Activated naive CD4-positive, alpha-beta T cell treated with anti-CD3 and anti-CD28 coated beads, Interleukin-2, amount 50 U/mL, for 24 hours (primary cell): Measurements from ENCODE around the gene XCL1.
A peak's percentile ranks its signal among the peaks of the same experiment; 100 is the strongest.
"Not testable (repeated sequence)": the region's sequence is repeated elsewhere in the genome, so short reads cannot be mapped to it uniquely, and the experiment has no call there.

Experiments
- H3K27ac Mint-ChIP-seq: one replicate; pipeline ENCODE4 v1.8.0; 2021; ENCODE audit warnings: mild to moderate bottlenecking, mixed read lengths
- H3K27me3 Mint-ChIP-seq: one replicate; pipeline ENCODE4 v1.8.0; 2021; ENCODE audit warnings: mixed read lengths
- H3K36me3 Mint-ChIP-seq: one replicate; pipeline ENCODE4 v1.8.0; 2021; ENCODE audit warnings: mixed read lengths
- H3K4me1 Mint-ChIP-seq: one replicate; pipeline ENCODE4 v1.8.0; 2021; ENCODE audit warnings: mixed read lengths
- H3K4me3 Mint-ChIP-seq: one replicate; pipeline ENCODE4 v1.8.0; 2021; ENCODE audit warnings: mild to moderate bottlenecking, mixed read lengths
- H3K9me3 Mint-ChIP-seq: one replicate; pipeline ENCODE4 v1.8.0; 2021; ENCODE audit warnings: mixed read lengths

Gene XCL1

GRCh38 chr1:168583571-168583970 is 7.2 kb downstream of the XCL1 start:
- Mint-ChIP-seq H3K9me3 (no peaks in the 10 kb centered on the region), H3K4me1 (no peaks in the 10 kb centered on the region), H3K36me3 (peaks cover 2% of the 10 kb centered on the region), H3K27ac (no peak overlapping the region), H3K27me3 (no peaks in the 10 kb centered on the region), H3K4me3 (no peak overlapping the region)

- Mint-ChIP-seq H3K9me3 (no peaks in the 10 kb centered on the region), H3K27me3 (no peaks in the 10 kb centered on the region), H3K4me3 (no peak overlapping the region), H3K4me1 (no peaks in the 10 kb centered on the region), H3K36me3 (peaks cover 2% of the 10 kb centered on the region), H3K27ac (no peak overlapping the region)
These were observed 8.8 kb downstream of the XCL1 start for GRCh38 chr1:168585191-168585590.

GRCh38 chr1:168585937-168586336 is 9.5 kb downstream of the XCL1 start:
- Mint-ChIP-seq H3K36me3 (peaks cover 2% of the 10 kb centered on the region), H3K4me1 (no peaks in the 10 kb centered on the region), H3K4me3 (no peak overlapping the region), H3K27me3 (no peaks in the 10 kb centered on the region), H3K27ac (no peak overlapping the region), H3K9me3 (no peaks in the 10 kb centered on the region)

GRCh38 chr1:168589167-168589566 is 12.8 kb downstream of the XCL1 start:
- no peaks in the 10 kb centered on the region for H3K27me3 Mint-ChIP-seq
- H3K4me1 Mint-ChIP-seq = no peaks in the 10 kb centered on the region
- no peak overlapping the region for H3K27ac Mint-ChIP-seq

GRCh38 chr1:168591066-168591465 is 14.7 kb downstream of the XCL1 start:
- peaks cover 2% of the 10 kb centered on the region for H3K36me3 Mint-ChIP-seq
- no peaks in the 10 kb centered on the region for H3K9me3 Mint-ChIP-seq
- H3K27ac Mint-ChIP-seq = no peak overlapping the region
- no peak overlapping the region for H3K4me3 Mint-ChIP-seq
- no peaks in the 10 kb centered on the region for H3K4me1 Mint-ChIP-seq
- no peaks in the 10 kb centered on the region for H3K27me3 Mint-ChIP-seq

More at GRCh38 chr1:168589167-168589566, 12.8 kb downstream of the XCL1 start:
- no peaks in the 10 kb centered on the region for H3K9me3 Mint-ChIP-seq
- H3K4me3 Mint-ChIP-seq = no peak overlapping the region
- H3K36me3 Mint-ChIP-seq = peaks cover 2% of the 10 kb centered on the region

- Mint-ChIP-seq H3K36me3 (peaks cover 2% of the 10 kb centered on the region), H3K4me3 (no peak overlapping the region), H3K9me3 (no peaks in the 10 kb centered on the region), H3K4me1 (no peaks in the 10 kb centered on the region), H3K27me3 (no peaks in the 10 kb centered on the region), H3K27ac (no peak overlapping the region)
These were observed 15.3 kb downstream of the XCL1 start for GRCh38 chr1:168591641-168592250.

- H3K4me1 Mint-ChIP-seq, H3K27me3 Mint-ChIP-seq, H3K27ac Mint-ChIP-seq, H3K4me3 Mint-ChIP-seq, H3K9me3 Mint-ChIP-seq, H3K36me3 Mint-ChIP-seq: not testable (repeated sequence)
These were observed 19.0 kb downstream of the XCL1 start for GRCh38 chr1:168595403-168595802.

- Mint-ChIP-seq H3K36me3 (no peaks in the 10 kb centered on the region), H3K9me3 (no peaks in the 10 kb centered on the region), H3K4me1 (no peaks in the 10 kb centered on the region), H3K27me3 (no peaks in the 10 kb centered on the region), H3K4me3 (no peak overlapping the region), H3K27ac (no peak overlapping the region)
These were observed 21.7 kb downstream of the XCL1 start for GRCh38 chr1:168598125-168598524.

GRCh38 chr1:168598892-168599291 is 22.5 kb downstream of the XCL1 start:
- Mint-ChIP-seq H3K4me3 (no peak overlapping the region), H3K27ac (no peak overlapping the region), H3K9me3 (no peaks in the 10 kb centered on the region), H3K36me3 (no peaks in the 10 kb centered on the region), H3K4me1 (no peaks in the 10 kb centered on the region), H3K27me3 (no peaks in the 10 kb centered on the region)

GRCh38 chr1:168599641-168600040 is 23.2 kb downstream of the XCL1 start:
- no peaks in the 10 kb centered on the region for H3K36me3 Mint-ChIP-seq
- H3K27ac Mint-ChIP-seq = no peak overlapping the region
- H3K4me1 Mint-ChIP-seq = no peaks in the 10 kb centered on the region
- H3K9me3 Mint-ChIP-seq = no peaks in the 10 kb centered on the region
- H3K27me3 Mint-ChIP-seq = no peaks in the 10 kb centered on the region
- H3K4me3 Mint-ChIP-seq = no peak overlapping the region

GRCh38 chr1:168601051-168601450 is 24.6 kb downstream of the XCL1 start:
- Mint-ChIP-seq H3K36me3 (no peaks in the 10 kb centered on the region), H3K9me3 (no peaks in the 10 kb centered on the region), H3K27me3 (no peaks in the 10 kb centered on the region), H3K4me3 (no peak overlapping the region), H3K4me1 (no peaks in the 10 kb centered on the region), H3K27ac (no peak overlapping the region)

- no peak overlapping the region for H3K4me3 Mint-ChIP-seq
- H3K4me1 Mint-ChIP-seq = no peaks in the 10 kb centered on the region
- H3K9me3 Mint-ChIP-seq = no peaks in the 10 kb centered on the region
- H3K27ac Mint-ChIP-seq = no peak overlapping the region
- H3K27me3 Mint-ChIP-seq = no peaks in the 10 kb centered on the region
- no peaks in the 10 kb centered on the region for H3K36me3 Mint-ChIP-seq
These were observed 27.2 kb downstream of the XCL1 start for GRCh38 chr1:168603501-168604110.

- Mint-ChIP-seq H3K4me1 (no peaks in the 10 kb centered on the region), H3K9me3 (no peaks in the 10 kb centered on the region), H3K36me3 (no peaks in the 10 kb centered on the region), H3K27me3 (peaks cover 2% of the 10 kb centered on the region), H3K27ac (no peak overlapping the region), H3K4me3 (no peak overlapping the region)
These were observed 29.0 kb downstream of the XCL1 start for GRCh38 chr1:168605443-168605842.

- Mint-ChIP-seq H3K27ac (no peak overlapping the region), H3K36me3 (no peaks in the 10 kb centered on the region), H3K4me1 (no peaks in the 10 kb centered on the region), H3K27me3 (peaks cover 2% of the 10 kb centered on the region), H3K9me3 (no peaks in the 10 kb centered on the region), H3K4me3 (no peak overlapping the region)
These were observed 29.7 kb downstream of the XCL1 start for GRCh38 chr1:168606096-168606495.

GRCh38 chr1:168607872-168608428 is 31.5 kb downstream of the XCL1 start:
- Mint-ChIP-seq H3K4me3 (no peak overlapping the region), H3K9me3 (no peaks in the 10 kb centered on the region), H3K27ac (peak overlapping the region; percentile 30), H3K36me3 (no peaks in the 10 kb centered on the region), H3K27me3 (peaks cover 2% of the 10 kb centered on the region), H3K4me1 (no peaks in the 10 kb centered on the region)

- Mint-ChIP-seq H3K4me3 (no peak overlapping the region), H3K27me3 (peaks cover 2% of the 10 kb centered on the region), H3K27ac (no peak overlapping the region), H3K36me3 (no peaks in the 10 kb centered on the region), H3K9me3 (no peaks in the 10 kb centered on the region), H3K4me1 (no peaks in the 10 kb centered on the region)
These were observed 32.7 kb downstream of the XCL1 start for GRCh38 chr1:168608796-168609715.
